ENCODE measurements around the gene RHOA.
"Not testable (repeated sequence)": the region's sequence is repeated elsewhere in the genome, so short reads cannot be mapped to it uniquely, and the experiment has no call there.

The RHOA gene

GRCh38 chr3:49362561-49362960 lies 49.2 kb downstream of the RHOA start:
- DNase-seq (ENCODE audit: low read depth in 2 of 2): no peak

GRCh38 chr3:49359623-49360022 lies 52.2 kb downstream of the RHOA start:
- DNase-seq (ENCODE audit: low read depth in 2 of 2): no peak

GRCh38 chr3:49358884-49359225 lies 52.9 kb downstream of the RHOA start:
- DNase-seq (ENCODE audit: low read depth in 2 of 2): no peak

- DNase-seq (ENCODE audit: low read depth in 2 of 2): peak; percentile 48 to 58
These were observed 53.4 kb downstream of the RHOA start, which contains the start of gene GPX1 for GRCh38 chr3:49358217-49358883. Gene GPX1 (minus strand): TSS chr3:49358353. CDS start chr3:49358278, 75 bp downstream.

- DNase-seq (ENCODE audit: low read depth in 2 of 2): peak in 1 of 2 donors; percentile 16
These were observed 54.1 kb downstream of the RHOA start for GRCh38 chr3:49357443-49358216.

GRCh38 chr3:49357095-49357442 lies 54.7 kb downstream of the RHOA start:
- DNase-seq (ENCODE audit: low read depth in 2 of 2): not testable (repeated sequence)

GRCh38 chr3:49352890-49353421 lies 58.8 kb downstream of the RHOA start:
- no peak for DNase-seq (ENCODE audit: low read depth in 2 of 2)

- no peak for DNase-seq (ENCODE audit: low read depth in 2 of 2)
These were observed 59.5 kb downstream of the RHOA start for GRCh38 chr3:49352281-49352680.

GRCh38 chr3:49351521-49352011 lies 60.2 kb downstream of the RHOA start:
- DNase-seq (ENCODE audit: low read depth in 2 of 2): no peak

- DNase-seq (ENCODE audit: low read depth in 2 of 2): no peak
These were observed 62.2 kb downstream of the RHOA start for GRCh38 chr3:49349348-49350114.

GRCh38 chr3:49348361-49348760 lies 63.4 kb downstream of the RHOA start:
- DNase-seq (ENCODE audit: low read depth in 2 of 2): not testable (repeated sequence)

GRCh38 chr3:49346797-49347251 lies 65.0 kb downstream of the RHOA start:
- DNase-seq (ENCODE audit: low read depth in 2 of 2): no peak

- no peak for DNase-seq (ENCODE audit: low read depth in 2 of 2)
These were observed 68.6 kb downstream of the RHOA start for GRCh38 chr3:49343163-49343562.

GRCh38 chr3:49341996-49342395 lies 69.8 kb downstream of the RHOA start:
- DNase-seq (ENCODE audit: low read depth in 2 of 2): no peak

GRCh38 chr3:49339941-49340800 lies 71.6 kb downstream of the RHOA start, which contains the start of gene USP4:
Gene USP4 (minus strand): TSS chr3:49340053. CDS start chr3:49340024, 29 bp downstream.
- peak; percentile 83 to 84 for DNase-seq (ENCODE audit: low read depth in 2 of 2)

GRCh38 chr3:49339581-49339940 lies 72.2 kb downstream of the RHOA start:
- DNase-seq (ENCODE audit: low read depth in 2 of 2): peak in 1 of 2 donors; percentile 13

GRCh38 chr3:49333916-49334633 lies 77.7 kb downstream of the RHOA start:
- DNase-seq (ENCODE audit: low read depth in 2 of 2): no peak

GRCh38 chr3:49333091-49333490 lies 78.7 kb downstream of the RHOA start:
- DNase-seq (ENCODE audit: low read depth in 2 of 2): no peak

GRCh38 chr3:49329186-49329585 lies 82.6 kb downstream of the RHOA start:
- no peak for DNase-seq (ENCODE audit: low read depth in 2 of 2)

- not testable (repeated sequence) for DNase-seq (ENCODE audit: low read depth in 2 of 2)
These were observed 83.4 kb downstream of the RHOA start for GRCh38 chr3:49328350-49328749.

All from stimulated activated CD8-positive, alpha-beta memory T cell treated with anti-CD3 and anti-CD28 coated beads, Interleukin-2, amount 100 ng/mL, for 1 hour (primary cell).